ENCODE results near the gene MMP25.
A peak's percentile ranks its signal among the peaks of the same experiment; 100 is the strongest.

MMP25 gene

DNA sequence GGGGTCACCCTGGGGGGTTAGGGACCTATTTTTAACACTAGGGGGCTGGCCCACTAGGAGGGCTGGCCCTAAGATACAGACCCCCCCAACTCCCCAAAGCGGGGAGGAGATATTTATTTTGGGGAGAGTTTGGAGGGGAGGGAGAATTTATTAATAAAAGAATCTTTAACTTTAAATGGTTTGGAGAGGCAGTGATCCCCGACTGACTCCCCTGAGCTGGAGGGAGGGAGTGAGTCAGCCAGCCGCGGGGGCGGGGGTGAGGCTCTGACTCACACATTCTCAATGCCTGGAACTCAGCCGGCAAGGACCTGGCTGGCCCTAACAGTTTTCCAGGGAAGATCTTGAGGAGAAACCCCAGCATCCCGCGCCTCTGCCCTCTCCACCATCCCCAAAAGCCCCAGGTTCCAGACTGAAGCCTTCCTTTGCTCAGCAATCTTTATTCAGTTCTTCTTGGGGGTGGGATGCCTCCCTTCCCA lies 24.1 kb upstream of the MMP25 start:
- Histone ChIP-seq H3K9me3 (ENCODE audit: insufficient read depth, low read depth, low read length) (no peaks in the 10 kb centered on the region), H3F3A (ENCODE audit: low read depth) (no peaks in the 10 kb centered on the region), H3K79me2 (ENCODE audit: insufficient read depth, low read length) (peaks cover 30% of the 10 kb centered on the region), H3K4me3 (ENCODE audit: low read length, poor library complexity, severe bottlenecking) (peak overlapping the region; percentile 75), H3K36me3 (ENCODE audit: insufficient read depth, low read length) (no peaks in the 10 kb centered on the region), H2AFZ (ENCODE audit: low read length) (no peak overlapping the region), H3K4me1 (ENCODE audit: insufficient read depth, low read length, poor library complexity, severe bottlenecking) (peaks cover 15% of the 10 kb centered on the region), H3K27me3 (ENCODE audit: insufficient read depth, low read length, poor library complexity, severe bottlenecking) (no peaks in the 10 kb centered on the region), H3K9ac (ENCODE audit: low read depth, low read length, poor library complexity, severe bottlenecking) (no peak overlapping the region), H3K9me2 (replicated peaks; ENCODE audit: low read depth, low read length) (no peaks in the 10 kb centered on the region), H3K4me2 (ENCODE audit: low read depth, low read length, poor library complexity, severe bottlenecking) (peak overlapping the region; percentile 85), H4K20me1 (ENCODE audit: insufficient read depth, low read length, poor library complexity, severe bottlenecking) (peaks cover 12% of the 10 kb centered on the region)
- TF ChIP-seq, protein P1, sequence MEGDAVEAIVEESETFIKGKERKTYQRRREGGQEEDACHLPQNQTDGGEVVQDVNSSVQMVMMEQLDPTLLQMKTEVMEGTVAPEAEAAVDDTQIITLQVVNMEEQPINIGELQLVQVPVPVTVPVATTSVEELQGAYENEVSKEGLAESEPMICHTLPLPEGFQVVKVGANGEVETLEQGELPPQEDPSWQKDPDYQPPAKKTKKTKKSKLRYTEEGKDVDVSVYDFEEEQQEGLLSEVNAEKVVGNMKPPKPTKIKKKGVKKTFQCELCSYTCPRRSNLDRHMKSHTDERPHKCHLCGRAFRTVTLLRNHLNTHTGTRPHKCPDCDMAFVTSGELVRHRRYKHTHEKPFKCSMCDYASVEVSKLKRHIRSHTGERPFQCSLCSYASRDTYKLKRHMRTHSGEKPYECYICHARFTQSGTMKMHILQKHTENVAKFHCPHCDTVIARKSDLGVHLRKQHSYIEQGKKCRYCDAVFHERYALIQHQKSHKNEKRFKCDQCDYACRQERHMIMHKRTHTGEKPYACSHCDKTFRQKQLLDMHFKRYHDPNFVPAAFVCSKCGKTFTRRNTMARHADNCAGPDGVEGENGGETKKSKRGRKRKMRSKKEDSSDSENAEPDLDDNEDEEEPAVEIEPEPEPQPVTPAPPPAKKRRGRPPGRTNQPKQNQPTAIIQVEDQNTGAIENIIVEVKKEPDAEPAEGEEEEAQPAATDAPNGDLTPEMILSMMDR (conservative IDR thresholded peaks at IDR 0.05; ENCODE audit: low read length): no peak
- TF ChIP-seq EZH2phosphoT487 (IDR thresholded peaks at IDR 0.05; ENCODE audit: borderline replicate concordance): no peak

DNA sequence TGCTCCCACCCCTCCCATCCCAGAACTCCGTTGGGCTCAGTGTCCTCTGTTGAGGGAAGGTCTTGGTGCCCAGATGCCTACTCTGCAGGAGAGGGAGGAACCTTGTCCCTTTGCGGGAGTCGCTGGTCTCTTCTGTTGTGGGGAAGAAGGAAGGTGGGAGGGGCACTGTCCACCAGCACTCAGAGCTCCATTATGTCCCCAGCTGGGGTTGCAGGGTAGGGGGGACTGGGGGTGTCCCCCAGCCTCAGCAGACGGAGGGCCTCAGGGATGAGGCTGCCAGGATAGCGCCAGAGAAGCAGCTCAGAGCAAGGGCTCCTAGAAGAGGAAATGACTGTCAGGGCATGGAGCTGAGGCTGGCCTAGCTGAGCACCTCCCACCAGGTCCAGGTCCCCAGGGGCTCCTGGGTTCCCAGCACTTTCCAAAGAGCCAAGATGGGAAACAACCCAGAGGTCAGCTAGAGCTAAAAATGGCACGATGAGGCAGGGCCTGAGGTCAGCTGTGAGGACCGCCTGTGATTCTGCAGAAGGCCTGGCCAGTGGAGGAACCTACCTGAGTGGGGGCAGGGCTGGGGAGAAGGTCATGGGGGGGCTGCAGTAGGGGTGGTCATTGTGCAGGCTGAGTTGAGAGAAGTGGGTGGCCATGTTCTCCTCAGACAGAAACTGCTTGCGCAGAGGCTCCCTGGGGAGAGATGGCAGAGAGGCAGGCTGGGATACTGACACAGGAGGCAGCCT lies 23.5 kb upstream of the MMP25 start:
- Histone ChIP-seq H3K9me2 (replicated peaks; ENCODE audit: low read depth, low read length) (no peaks in the 10 kb centered on the region), H3K4me2 (ENCODE audit: low read depth, low read length, poor library complexity, severe bottlenecking) (peak overlapping the region; percentile 85), H3F3A (ENCODE audit: low read depth) (no peaks in the 10 kb centered on the region), H3K36me3 (ENCODE audit: insufficient read depth, low read length) (no peaks in the 10 kb centered on the region), H2AFZ (ENCODE audit: low read length) (no peak overlapping the region), H4K20me1 (ENCODE audit: insufficient read depth, low read length, poor library complexity, severe bottlenecking) (peaks cover 12% of the 10 kb centered on the region), H3K4me1 (ENCODE audit: insufficient read depth, low read length, poor library complexity, severe bottlenecking) (peaks cover 15% of the 10 kb centered on the region), H3K9ac (ENCODE audit: low read depth, low read length, poor library complexity, severe bottlenecking) (peak overlapping the region; percentile 62), H3K27me3 (ENCODE audit: insufficient read depth, low read length, poor library complexity, severe bottlenecking) (no peaks in the 10 kb centered on the region), H3K9me3 (ENCODE audit: insufficient read depth, low read depth, low read length) (no peaks in the 10 kb centered on the region), H3K79me2 (ENCODE audit: insufficient read depth, low read length) (peaks cover 30% of the 10 kb centered on the region), H3K4me3 (ENCODE audit: low read length, poor library complexity, severe bottlenecking) (peak overlapping the region; percentile 75)
- TF ChIP-seq, protein P1 (conservative IDR thresholded peaks at IDR 0.05; ENCODE audit: low read length): no peak
- TF ChIP-seq EZH2phosphoT487 (IDR thresholded peaks at IDR 0.05; ENCODE audit: borderline replicate concordance): no peak

DNA sequence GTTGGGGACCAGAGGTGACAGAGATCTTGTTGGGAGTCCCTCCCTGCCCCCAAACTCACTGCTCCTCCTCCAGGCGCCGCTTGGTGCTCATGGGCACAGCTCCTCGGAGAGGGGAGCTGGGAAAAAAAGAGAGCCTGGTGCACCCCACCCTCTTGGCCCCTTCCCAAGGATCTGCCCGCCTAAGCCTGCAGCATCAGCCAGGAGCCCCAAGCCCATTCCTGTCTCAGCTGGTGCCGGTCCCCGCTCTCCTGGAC lies 23.0 kb upstream of the MMP25 start:
- TF ChIP-seq EZH2phosphoT487 (IDR thresholded peaks at IDR 0.05; ENCODE audit: borderline replicate concordance): no peak
- TF ChIP-seq, protein P1 (conservative IDR thresholded peaks at IDR 0.05; ENCODE audit: low read length): no peak
- Histone ChIP-seq H3K79me2 (ENCODE audit: insufficient read depth, low read length) (peaks cover 30% of the 10 kb centered on the region), H3K9ac (ENCODE audit: low read depth, low read length, poor library complexity, severe bottlenecking) (peak overlapping the region; percentile 62), H3K4me2 (ENCODE audit: low read depth, low read length, poor library complexity, severe bottlenecking) (peak overlapping the region; percentile 85), H3K4me1 (ENCODE audit: insufficient read depth, low read length, poor library complexity, severe bottlenecking) (peaks cover 15% of the 10 kb centered on the region), H3K9me3 (ENCODE audit: insufficient read depth, low read depth, low read length) (no peaks in the 10 kb centered on the region), H3K36me3 (ENCODE audit: insufficient read depth, low read length) (no peaks in the 10 kb centered on the region), H3K27me3 (ENCODE audit: insufficient read depth, low read length, poor library complexity, severe bottlenecking) (no peaks in the 10 kb centered on the region), H4K20me1 (ENCODE audit: insufficient read depth, low read length, poor library complexity, severe bottlenecking) (peaks cover 12% of the 10 kb centered on the region), H2AFZ (ENCODE audit: low read length) (no peak overlapping the region), H3F3A (ENCODE audit: low read depth) (no peaks in the 10 kb centered on the region), H3K4me3 (ENCODE audit: low read length, poor library complexity, severe bottlenecking) (peak overlapping the region; percentile 75), H3K9me2 (replicated peaks; ENCODE audit: low read depth, low read length) (no peaks in the 10 kb centered on the region)
